DND-41 (cell line): ENCODE results near the gene ZNF334.

Experiments used
- ATAC-seq: fragments of 200-7000 bp; cut with Tn5 transposase; 3 replicates; pipeline ENCODE4 v1.9.1; 2021; ENCODE audit warnings: low read depth; ENCODE audit not compliant: insufficient read depth
- DNase-seq: peaks from one replicate; pipeline ENCODE4 v3.0.0-alpha.2; 2020
- H2AFZ ChIP-seq: 2 replicates; pipeline ENCODE4 v1.6.0; 2012; ENCODE audit warnings: low read depth, low read length
- H3K27ac ChIP-seq: 2 replicates; pipeline ENCODE4 v1.5.1; 2012; ENCODE audit warnings: low read length, inconsistent platforms
- H3K27me3 ChIP-seq: fragments of 200-600 bp; sonication (generic); 2 replicates; pipeline ENCODE4 v1.6.0; 2012; ENCODE audit warnings: low read length, mild to moderate bottlenecking, inconsistent platforms; ENCODE audit not compliant: insufficient read depth, poor library complexity
- H3K36me3 ChIP-seq: 2 replicates; pipeline ENCODE4 v1.5.1; 2012; ENCODE audit warnings: low read length, inconsistent platforms; ENCODE audit not compliant: insufficient read depth
- H3K4me1 ChIP-seq: 2 replicates; pipeline ENCODE4 v1.5.1; 2012; ENCODE audit warnings: mild to moderate bottlenecking, low read length; ENCODE audit not compliant: insufficient read depth
- H3K4me2 ChIP-seq: 2 replicates; pipeline ENCODE4 v1.6.0; 2012; ENCODE audit warnings: mild to moderate bottlenecking, moderate library complexity, low read length, inconsistent platforms; ENCODE audit not compliant: insufficient read depth
- H3K4me3 ChIP-seq, 2 experiments: fragments of 200-600 bp in 1 of 2; shearing (Covaris generic) in 1 of 2; 2 replicates each; pipeline ENCODE4 v1.5.1; 2012 to 2016; ENCODE audit warnings: inconsistent platforms in 2 of 2, low read length in 2 of 2, mild to moderate bottlenecking in 2 of 2, low read depth in 1 of 2, moderate library complexity in 1 of 2
- H3K79me2 ChIP-seq: 2 replicates; pipeline ENCODE4 v1.6.0; 2012; ENCODE audit warnings: low read length, inconsistent platforms; ENCODE audit not compliant: insufficient read depth
- H3K9ac ChIP-seq: 2 replicates; pipeline ENCODE4 v1.6.0; 2012; ENCODE audit warnings: low read depth, mild to moderate bottlenecking, inconsistent platforms, low read length, moderate library complexity
- H3K9me3 ChIP-seq: 2 replicates; pipeline ENCODE4 v1.5.1; 2012; ENCODE audit warnings: low read length, moderate library complexity, mild to moderate bottlenecking, inconsistent platforms; ENCODE audit not compliant: insufficient read depth, severe bottlenecking
- H4K20me1 ChIP-seq: 2 replicates; pipeline ENCODE4 v1.6.0; 2012; ENCODE audit warnings: low read length; ENCODE audit not compliant: insufficient read depth
- EZH2 ChIP-seq: IDR thresholded peaks from 3 replicates; pipeline ENCODE4 v1.6.1; 2012; ENCODE audit warnings: borderline replicate concordance, low read depth, mild to moderate bottlenecking, moderate library complexity, low read length, inconsistent platforms; ENCODE audit not compliant: severe bottlenecking
- TF ChIP-seq, protein P1 (sequence below): IDR thresholded peaks from 2 replicates; pipeline ENCODE4 v1.5.1; 2012; ENCODE audit warnings: borderline replicate concordance, low read length, moderate library complexity, mild to moderate bottlenecking; ENCODE audit not compliant: poor library complexity, severe bottlenecking; ENCODE audit errors: extremely low read depth

Gene ZNF334

DNA sequence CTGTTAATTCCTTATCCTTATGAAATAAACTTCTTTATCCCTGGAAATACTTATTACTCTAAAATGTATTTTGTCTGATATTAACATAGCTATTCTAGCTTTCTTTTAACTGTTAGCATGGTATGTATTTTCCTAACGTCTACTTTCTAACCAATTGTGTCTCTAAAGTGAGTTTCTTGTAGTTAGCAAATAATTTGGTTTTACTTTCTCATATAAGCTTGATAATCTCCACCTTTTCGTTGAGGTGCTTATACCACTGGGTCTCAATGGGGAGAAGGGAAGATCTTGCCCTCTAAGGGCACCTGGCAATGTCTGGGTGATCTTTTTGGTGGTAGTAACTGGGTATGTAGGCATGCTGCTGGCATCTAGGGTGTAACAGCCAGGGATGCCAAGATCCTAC lies 25.7 kb downstream of the ZNF334 start:
- H3K36me3 ChIP-seq: no peaks in the 10 kb centered on the region
- no peaks in the 10 kb centered on the region for H3K79me2 ChIP-seq
- ATAC-seq (no peak), DNase-seq (no peak)
- H3K9ac ChIP-seq: no peak overlapping the region
- no peaks in the 10 kb centered on the region for H3K4me1 ChIP-seq
- H3K27ac ChIP-seq: no peak overlapping the region
- H2AFZ ChIP-seq: no peak overlapping the region
- H3K4me3 ChIP-seq: no peak overlapping the region
- H3K4me2 ChIP-seq: no peak overlapping the region
- H3K9me3 ChIP-seq: no peaks in the 10 kb centered on the region
- peaks cover 22% of the 10 kb centered on the region for H3K27me3 ChIP-seq
- TF ChIP-seq EZH2: no peak
- TF ChIP-seq, protein P1, sequence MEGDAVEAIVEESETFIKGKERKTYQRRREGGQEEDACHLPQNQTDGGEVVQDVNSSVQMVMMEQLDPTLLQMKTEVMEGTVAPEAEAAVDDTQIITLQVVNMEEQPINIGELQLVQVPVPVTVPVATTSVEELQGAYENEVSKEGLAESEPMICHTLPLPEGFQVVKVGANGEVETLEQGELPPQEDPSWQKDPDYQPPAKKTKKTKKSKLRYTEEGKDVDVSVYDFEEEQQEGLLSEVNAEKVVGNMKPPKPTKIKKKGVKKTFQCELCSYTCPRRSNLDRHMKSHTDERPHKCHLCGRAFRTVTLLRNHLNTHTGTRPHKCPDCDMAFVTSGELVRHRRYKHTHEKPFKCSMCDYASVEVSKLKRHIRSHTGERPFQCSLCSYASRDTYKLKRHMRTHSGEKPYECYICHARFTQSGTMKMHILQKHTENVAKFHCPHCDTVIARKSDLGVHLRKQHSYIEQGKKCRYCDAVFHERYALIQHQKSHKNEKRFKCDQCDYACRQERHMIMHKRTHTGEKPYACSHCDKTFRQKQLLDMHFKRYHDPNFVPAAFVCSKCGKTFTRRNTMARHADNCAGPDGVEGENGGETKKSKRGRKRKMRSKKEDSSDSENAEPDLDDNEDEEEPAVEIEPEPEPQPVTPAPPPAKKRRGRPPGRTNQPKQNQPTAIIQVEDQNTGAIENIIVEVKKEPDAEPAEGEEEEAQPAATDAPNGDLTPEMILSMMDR: no peak
- H4K20me1 ChIP-seq: no peaks in the 10 kb centered on the region

DNA sequence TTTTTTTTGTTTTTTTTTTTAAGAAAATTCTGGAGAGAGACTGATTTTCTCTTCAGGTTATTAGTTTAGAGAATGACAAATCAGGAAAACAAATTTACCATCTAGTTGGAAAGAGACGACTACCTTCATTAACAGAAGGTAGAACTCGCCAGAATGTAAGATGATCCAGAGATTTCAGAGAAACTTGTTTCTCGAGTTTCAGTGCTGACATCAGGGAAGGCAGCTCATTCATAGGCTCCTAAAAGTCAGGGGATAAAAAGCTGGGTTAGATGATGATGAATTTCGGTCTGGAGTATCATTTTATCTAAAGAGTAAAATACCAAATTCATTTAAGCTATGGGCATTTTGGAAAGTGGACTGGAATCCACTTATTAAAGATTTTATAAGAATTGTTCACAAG lies 27.9 kb downstream of the ZNF334 start:
- no peak overlapping the region for H3K27ac ChIP-seq
- H3K27me3 ChIP-seq: peaks cover 10% of the 10 kb centered on the region
- H3K4me2 ChIP-seq: no peak overlapping the region
- no peak for DNase-seq
- no peaks in the 10 kb centered on the region for H3K36me3 ChIP-seq
- TF ChIP-seq EZH2: no peak
- TF ChIP-seq, protein P1: no peak
- no peak overlapping the region for H3K9ac ChIP-seq
- H2AFZ ChIP-seq: no peak overlapping the region
- H3K4me3 ChIP-seq: no peak overlapping the region
- no peak for ATAC-seq
- no peaks in the 10 kb centered on the region for H4K20me1 ChIP-seq
- no peaks in the 10 kb centered on the region for H3K79me2 ChIP-seq
- no peaks in the 10 kb centered on the region for H3K4me1 ChIP-seq
- H3K9me3 ChIP-seq: no peaks in the 10 kb centered on the region

DNA sequence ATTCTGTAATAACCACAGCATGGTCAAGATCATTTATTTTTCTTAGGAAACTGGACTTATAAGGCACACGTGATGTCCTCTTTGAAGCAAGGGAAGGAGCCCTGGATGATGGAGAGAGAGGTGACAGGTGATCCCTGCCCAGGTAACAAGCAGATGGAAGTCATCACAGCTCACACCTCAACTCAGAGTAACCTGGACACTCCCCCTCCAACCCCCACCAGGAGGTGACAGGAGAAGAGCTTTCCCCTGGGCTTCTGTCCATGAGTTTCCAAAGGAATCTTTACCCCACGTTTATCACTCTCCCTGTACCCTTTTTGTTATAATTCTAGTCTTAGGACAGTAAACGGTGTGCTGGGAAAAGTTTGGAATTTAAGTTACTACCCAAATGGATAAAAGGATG lies 28.4 kb downstream of the ZNF334 start:
- DNase-seq (no peak), ATAC-seq (no peak)
- H3K27me3 ChIP-seq: peaks cover 7% of the 10 kb centered on the region
- no peak overlapping the region for H2AFZ ChIP-seq
- no peak overlapping the region for H3K4me3 ChIP-seq
- TF ChIP-seq, protein P1: no peak
- TF ChIP-seq EZH2: no peak
- no peak overlapping the region for H3K4me2 ChIP-seq
- H3K4me1 ChIP-seq: no peaks in the 10 kb centered on the region
- H3K9ac ChIP-seq: no peak overlapping the region
- no peak overlapping the region for H3K27ac ChIP-seq
- H4K20me1 ChIP-seq: no peaks in the 10 kb centered on the region
- no peaks in the 10 kb centered on the region for H3K79me2 ChIP-seq
- H3K36me3 ChIP-seq: no peaks in the 10 kb centered on the region
- no peaks in the 10 kb centered on the region for H3K9me3 ChIP-seq

DNA sequence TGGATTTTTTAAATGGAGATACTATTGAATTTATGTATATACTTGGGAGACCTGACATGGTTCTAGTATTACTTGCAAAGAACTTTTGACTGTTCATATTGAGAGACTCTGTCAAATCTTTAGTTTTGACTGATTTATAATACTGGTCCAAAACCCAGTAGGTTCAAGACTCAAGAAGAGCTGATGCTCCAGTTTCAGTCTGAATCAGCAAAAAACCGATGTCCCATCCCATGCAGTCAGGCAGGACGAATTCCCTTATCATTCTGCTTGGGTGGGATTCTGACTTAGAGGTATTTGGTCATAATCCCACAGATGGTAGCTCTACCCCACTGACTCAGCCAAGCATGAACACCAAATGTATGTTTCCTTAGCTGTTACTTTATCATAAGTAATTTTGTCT lies 29.5 kb downstream of the ZNF334 start:
- H3K4me2 ChIP-seq: no peak overlapping the region
- no peak for TF ChIP-seq EZH2
- TF ChIP-seq, protein P1: no peak
- H3K9me3 ChIP-seq: no peaks in the 10 kb centered on the region
- ATAC-seq (no peak), DNase-seq (no peak)
- no peak overlapping the region for H3K4me3 ChIP-seq
- no peaks in the 10 kb centered on the region for H3K36me3 ChIP-seq
- H3K9ac ChIP-seq: no peak overlapping the region
- H3K4me1 ChIP-seq: no peaks in the 10 kb centered on the region
- H3K27ac ChIP-seq: no peak overlapping the region
- H4K20me1 ChIP-seq: no peaks in the 10 kb centered on the region
- H2AFZ ChIP-seq: no peak overlapping the region
- no peaks in the 10 kb centered on the region for H3K79me2 ChIP-seq
- H3K27me3 ChIP-seq: peaks cover 5% of the 10 kb centered on the region
